ENCODE results near the gene USP35.

DNA sequence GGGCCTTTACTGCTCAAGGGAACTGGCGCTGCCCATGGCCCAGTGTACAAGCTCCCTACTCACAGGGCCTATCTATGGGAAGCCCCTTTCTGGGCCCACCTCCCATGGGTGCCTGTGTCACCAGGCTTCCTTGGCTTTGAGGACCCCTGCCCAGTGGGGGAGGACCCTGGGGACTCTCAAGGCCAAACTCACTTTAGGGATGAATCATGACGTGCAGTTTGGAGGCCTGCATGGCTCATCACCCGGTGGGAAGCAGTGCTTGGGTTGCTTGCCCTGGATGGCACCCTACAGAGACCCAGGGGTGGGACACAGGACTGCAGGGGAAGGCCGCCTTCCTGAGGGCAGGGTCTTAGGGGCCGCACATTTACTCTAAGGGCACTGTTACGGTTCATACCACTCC, 16.8 kb upstream of the USP35 start:
- TF ChIP-seq, protein P1, sequence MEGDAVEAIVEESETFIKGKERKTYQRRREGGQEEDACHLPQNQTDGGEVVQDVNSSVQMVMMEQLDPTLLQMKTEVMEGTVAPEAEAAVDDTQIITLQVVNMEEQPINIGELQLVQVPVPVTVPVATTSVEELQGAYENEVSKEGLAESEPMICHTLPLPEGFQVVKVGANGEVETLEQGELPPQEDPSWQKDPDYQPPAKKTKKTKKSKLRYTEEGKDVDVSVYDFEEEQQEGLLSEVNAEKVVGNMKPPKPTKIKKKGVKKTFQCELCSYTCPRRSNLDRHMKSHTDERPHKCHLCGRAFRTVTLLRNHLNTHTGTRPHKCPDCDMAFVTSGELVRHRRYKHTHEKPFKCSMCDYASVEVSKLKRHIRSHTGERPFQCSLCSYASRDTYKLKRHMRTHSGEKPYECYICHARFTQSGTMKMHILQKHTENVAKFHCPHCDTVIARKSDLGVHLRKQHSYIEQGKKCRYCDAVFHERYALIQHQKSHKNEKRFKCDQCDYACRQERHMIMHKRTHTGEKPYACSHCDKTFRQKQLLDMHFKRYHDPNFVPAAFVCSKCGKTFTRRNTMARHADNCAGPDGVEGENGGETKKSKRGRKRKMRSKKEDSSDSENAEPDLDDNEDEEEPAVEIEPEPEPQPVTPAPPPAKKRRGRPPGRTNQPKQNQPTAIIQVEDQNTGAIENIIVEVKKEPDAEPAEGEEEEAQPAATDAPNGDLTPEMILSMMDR (conservative IDR thresholded peaks at IDR 0.05 in 1 of 2, IDR thresholded peaks at IDR 0.05 in 1 of 2; ENCODE audit: low read depth in 1 of 2, low read length in 2 of 2): no peak
- TF ChIP-seq EZH2 (IDR thresholded peaks at IDR 0.05; ENCODE audit: low read length, missing control alignments): no peak

All from fibroblast of lung (primary cell).